ENCODE data around the gene SPAG17. TPM values are rescaled to one million over a fixed set of nuclear protein-coding genes. Genes with fewer than 3 reads are reported as not detected.

SPAG17 gene
- total and polyA plus RNA-seq, 2 experiments from 2014 or later, result 1.0 to 1.1 TPM

DNA sequence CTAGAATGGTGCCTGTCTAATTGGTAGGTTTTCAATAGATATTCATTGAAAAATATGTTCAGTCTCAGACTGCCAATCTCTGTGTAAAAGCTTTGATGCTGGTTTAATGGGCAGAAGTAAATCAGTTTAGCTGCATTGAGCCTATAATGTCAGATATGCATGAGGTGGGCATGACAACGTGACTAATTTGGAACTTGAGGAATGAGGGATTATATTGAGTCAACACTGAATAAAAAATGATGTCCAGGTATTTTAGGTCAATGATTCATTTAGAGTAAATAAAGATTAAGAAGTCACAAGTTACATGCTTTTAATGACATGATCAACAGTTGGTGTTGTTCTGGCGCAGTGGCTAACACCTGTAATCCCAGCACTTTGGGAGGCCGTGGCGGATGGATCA lies 252.5 kb downstream of the SPAG17 start:
- Histone ChIP-seq H3K9me2 (ENCODE audit: insufficient read depth) (no peaks in the 10 kb centered on the region), H3K36me3 (ENCODE audit: insufficient read depth) (peaks cover 23% of the 10 kb centered on the region), H3K4me1 (ENCODE audit: insufficient read depth) (peaks cover 15% of the 10 kb centered on the region), H3K4me2 (no peak overlapping the region), H3K27me3 (ENCODE audit: insufficient read depth) (no peaks in the 10 kb centered on the region), H3F3A (replicated peaks; ENCODE audit: low read depth) (no peaks in the 10 kb centered on the region), H3K79me2 (replicated peaks; ENCODE audit: insufficient read depth) (peaks cover 67% of the 10 kb centered on the region), H3K4me3 (no peak overlapping the region), H3K27ac (ENCODE audit: low read depth) (no peak overlapping the region), H4K20me1 (replicated peaks; ENCODE audit: insufficient read depth) (peaks cover 19% of the 10 kb centered on the region), H2AFZ (no peak overlapping the region)
- ATAC-seq, result no peak
- Mint-ChIP-seq H3K4me3 (no peak overlapping the region), H3K9me3 (no peaks in the 10 kb centered on the region), H3K27me3 (ENCODE audit: insufficient read depth, low read depth, poor library complexity) (peaks cover 10% of the 10 kb centered on the region), H3K36me3 (ENCODE audit: low read depth) (peaks cover 20% of the 10 kb centered on the region), H3K4me1 (peaks cover 20% of the 10 kb centered on the region), H3K27ac (no peak overlapping the region)
- TF ChIP-seq, protein P1, sequence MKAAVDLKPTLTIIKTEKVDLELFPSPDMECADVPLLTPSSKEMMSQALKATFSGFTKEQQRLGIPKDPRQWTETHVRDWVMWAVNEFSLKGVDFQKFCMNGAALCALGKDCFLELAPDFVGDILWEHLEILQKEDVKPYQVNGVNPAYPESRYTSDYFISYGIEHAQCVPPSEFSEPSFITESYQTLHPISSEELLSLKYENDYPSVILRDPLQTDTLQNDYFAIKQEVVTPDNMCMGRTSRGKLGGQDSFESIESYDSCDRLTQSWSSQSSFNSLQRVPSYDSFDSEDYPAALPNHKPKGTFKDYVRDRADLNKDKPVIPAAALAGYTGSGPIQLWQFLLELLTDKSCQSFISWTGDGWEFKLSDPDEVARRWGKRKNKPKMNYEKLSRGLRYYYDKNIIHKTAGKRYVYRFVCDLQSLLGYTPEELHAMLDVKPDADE (IDR thresholded peaks at IDR 0.05), result no peak
- TF ChIP-seq ZNF331 (CRISPR knock-in tag; IDR thresholded peaks at IDR 0.05; ENCODE audit: low read depth), result no peak
- TF ChIP-seq, protein P2, sequence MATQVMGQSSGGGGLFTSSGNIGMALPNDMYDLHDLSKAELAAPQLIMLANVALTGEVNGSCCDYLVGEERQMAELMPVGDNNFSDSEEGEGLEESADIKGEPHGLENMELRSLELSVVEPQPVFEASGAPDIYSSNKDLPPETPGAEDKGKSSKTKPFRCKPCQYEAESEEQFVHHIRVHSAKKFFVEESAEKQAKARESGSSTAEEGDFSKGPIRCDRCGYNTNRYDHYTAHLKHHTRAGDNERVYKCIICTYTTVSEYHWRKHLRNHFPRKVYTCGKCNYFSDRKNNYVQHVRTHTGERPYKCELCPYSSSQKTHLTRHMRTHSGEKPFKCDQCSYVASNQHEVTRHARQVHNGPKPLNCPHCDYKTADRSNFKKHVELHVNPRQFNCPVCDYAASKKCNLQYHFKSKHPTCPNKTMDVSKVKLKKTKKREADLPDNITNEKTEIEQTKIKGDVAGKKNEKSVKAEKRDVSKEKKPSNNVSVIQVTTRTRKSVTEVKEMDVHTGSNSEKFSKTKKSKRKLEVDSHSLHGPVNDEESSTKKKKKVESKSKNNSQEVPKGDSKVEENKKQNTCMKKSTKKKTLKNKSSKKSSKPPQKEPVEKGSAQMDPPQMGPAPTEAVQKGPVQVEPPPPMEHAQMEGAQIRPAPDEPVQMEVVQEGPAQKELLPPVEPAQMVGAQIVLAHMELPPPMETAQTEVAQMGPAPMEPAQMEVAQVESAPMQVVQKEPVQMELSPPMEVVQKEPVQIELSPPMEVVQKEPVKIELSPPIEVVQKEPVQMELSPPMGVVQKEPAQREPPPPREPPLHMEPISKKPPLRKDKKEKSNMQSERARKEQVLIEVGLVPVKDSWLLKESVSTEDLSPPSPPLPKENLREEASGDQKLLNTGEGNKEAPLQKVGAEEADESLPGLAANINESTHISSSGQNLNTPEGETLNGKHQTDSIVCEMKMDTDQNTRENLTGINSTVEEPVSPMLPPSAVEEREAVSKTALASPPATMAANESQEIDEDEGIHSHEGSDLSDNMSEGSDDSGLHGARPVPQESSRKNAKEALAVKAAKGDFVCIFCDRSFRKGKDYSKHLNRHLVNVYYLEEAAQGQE (IDR thresholded peaks at IDR 0.05; ENCODE audit: unreplicated experiment), result no peak
- no peak for TF ChIP-seq ZNF114 (CRISPR knock-in tag; IDR thresholded peaks at IDR 0.05)
- TF ChIP-seq CREB1 (CRISPR knock-in tag; IDR thresholded peaks at IDR 0.05; ENCODE audit: low read depth), result no peak
- TF ChIP-seq, protein P3, sequence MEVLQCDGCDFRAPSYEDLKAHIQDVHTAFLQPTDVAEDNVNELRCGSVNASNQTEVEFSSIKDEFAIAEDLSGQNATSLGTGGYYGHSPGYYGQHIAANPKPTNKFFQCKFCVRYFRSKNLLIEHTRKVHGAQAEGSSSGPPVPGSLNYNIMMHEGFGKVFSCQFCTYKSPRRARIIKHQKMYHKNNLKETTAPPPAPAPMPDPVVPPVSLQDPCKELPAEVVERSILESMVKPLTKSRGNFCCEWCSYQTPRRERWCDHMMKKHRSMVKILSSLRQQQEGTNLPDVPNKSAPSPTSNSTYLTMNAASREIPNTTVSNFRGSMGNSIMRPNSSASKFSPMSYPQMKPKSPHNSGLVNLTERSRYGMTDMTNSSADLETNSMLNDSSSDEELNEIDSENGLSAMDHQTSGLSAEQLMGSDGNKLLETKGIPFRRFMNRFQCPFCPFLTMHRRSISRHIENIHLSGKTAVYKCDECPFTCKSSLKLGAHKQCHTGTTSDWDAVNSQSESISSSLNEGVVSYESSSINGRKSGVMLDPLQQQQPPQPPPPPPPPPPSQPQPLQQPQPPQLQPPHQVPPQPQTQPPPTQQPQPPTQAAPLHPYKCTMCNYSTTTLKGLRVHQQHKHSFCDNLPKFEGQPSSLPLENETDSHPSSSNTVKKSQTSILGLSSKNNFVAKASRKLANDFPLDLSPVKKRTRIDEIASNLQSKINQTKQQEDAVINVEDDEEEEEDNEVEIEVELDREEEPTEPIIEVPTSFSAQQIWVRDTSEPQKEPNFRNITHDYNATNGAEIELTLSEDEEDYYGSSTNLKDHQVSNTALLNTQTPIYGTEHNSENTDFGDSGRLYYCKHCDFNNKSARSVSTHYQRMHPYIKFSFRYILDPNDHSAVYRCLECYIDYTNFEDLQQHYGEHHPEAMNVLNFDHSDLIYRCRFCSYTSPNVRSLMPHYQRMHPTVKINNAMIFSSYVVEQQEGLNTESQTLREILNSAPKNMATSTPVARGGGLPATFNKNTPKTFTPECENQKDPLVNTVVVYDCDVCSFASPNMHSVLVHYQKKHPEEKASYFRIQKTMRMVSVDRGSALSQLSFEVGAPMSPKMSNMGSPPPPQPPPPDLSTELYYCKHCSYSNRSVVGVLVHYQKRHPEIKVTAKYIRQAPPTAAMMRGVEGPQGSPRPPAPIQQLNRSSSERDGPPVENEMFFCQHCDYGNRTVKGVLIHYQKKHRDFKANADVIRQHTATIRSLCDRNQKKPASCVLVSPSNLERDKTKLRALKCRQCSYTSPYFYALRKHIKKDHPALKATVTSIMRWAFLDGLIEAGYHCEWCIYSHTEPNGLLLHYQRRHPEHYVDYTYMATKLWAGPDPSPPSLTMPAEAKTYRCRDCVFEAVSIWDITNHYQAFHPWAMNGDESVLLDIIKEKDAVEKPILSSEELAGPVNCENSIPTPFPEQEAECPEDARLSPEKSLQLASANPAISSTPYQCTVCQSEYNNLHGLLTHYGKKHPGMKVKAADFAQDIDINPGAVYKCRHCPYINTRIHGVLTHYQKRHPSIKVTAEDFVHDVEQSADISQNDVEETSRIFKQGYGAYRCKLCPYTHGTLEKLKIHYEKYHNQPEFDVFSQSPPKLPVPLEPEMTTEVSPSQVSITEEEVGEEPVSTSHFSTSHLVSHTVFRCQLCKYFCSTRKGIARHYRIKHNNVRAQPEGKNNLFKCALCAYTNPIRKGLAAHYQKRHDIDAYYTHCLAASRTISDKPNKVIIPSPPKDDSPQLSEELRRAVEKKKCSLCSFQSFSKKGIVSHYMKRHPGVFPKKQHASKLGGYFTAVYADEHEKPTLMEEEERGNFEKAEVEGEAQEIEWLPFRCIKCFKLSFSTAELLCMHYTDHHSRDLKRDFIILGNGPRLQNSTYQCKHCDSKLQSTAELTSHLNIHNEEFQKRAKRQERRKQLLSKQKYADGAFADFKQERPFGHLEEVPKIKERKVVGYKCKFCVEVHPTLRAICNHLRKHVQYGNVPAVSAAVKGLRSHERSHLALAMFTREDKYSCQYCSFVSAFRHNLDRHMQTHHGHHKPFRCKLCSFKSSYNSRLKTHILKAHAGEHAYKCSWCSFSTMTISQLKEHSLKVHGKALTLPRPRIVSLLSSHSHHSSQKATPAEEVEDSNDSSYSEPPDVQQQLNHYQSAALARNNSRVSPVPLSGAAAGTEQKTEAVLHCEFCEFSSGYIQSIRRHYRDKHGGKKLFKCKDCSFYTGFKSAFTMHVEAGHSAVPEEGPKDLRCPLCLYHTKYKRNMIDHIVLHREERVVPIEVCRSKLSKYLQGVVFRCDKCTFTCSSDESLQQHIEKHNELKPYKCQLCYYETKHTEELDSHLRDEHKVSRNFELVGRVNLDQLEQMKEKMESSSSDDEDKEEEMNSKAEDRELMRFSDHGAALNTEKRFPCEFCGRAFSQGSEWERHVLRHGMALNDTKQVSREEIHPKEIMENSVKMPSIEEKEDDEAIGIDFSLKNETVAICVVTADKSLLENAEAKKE (CRISPR knock-in tag; IDR thresholded peaks at IDR 0.05), result no peak
- no peak for TF ChIP-seq NANOG (IDR thresholded peaks at IDR 0.05; ENCODE audit: borderline replicate concordance)
- no peak for TF ChIP-seq STAT1 (IDR thresholded peaks at IDR 0.05; ENCODE audit: unreplicated experiment)
- TF ChIP-seq EZH2 (IDR thresholded peaks at IDR 0.05; ENCODE audit: low read depth, unreplicated experiment), result no peak
- TF ChIP-seq, protein P4, sequence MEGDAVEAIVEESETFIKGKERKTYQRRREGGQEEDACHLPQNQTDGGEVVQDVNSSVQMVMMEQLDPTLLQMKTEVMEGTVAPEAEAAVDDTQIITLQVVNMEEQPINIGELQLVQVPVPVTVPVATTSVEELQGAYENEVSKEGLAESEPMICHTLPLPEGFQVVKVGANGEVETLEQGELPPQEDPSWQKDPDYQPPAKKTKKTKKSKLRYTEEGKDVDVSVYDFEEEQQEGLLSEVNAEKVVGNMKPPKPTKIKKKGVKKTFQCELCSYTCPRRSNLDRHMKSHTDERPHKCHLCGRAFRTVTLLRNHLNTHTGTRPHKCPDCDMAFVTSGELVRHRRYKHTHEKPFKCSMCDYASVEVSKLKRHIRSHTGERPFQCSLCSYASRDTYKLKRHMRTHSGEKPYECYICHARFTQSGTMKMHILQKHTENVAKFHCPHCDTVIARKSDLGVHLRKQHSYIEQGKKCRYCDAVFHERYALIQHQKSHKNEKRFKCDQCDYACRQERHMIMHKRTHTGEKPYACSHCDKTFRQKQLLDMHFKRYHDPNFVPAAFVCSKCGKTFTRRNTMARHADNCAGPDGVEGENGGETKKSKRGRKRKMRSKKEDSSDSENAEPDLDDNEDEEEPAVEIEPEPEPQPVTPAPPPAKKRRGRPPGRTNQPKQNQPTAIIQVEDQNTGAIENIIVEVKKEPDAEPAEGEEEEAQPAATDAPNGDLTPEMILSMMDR (conservative IDR thresholded peaks at IDR 0.05; ENCODE audit: low read depth in 2 of 2), result no peak
- no peak for TF ChIP-seq EZH2phosphoT487 (IDR thresholded peaks at IDR 0.05; ENCODE audit: unreplicated experiment)
- TF ChIP-seq POLR2AphosphoS5 (IDR thresholded peaks at IDR 0.05; ENCODE audit: low read depth), result no peak
- DNase-seq (ENCODE audit: low spot score), result no peak
